PC-3 (cell line): Measurements from ENCODE around the gene C1orf185. TPM values are rescaled to one million over a fixed set of nuclear protein-coding genes. Genes with fewer than 3 reads are reported as not detected.
"Not testable (repeated sequence)": the region's sequence is repeated elsewhere in the genome, so short reads cannot be mapped to it uniquely, and the experiment has no call there.

Experiments
- ATAC-seq: fragments of 200-7000 bp; cut with Tn5 transposase; 2 replicates; pipeline ENCODE4 v1.9.1; 2020; ENCODE audit warnings: mild to moderate bottlenecking, moderate library complexity
- BruUV-seq: library from RNA; stranded (reverse); fragments of 400-500 nt; replicated peaks from 2 replicates; lab custom pipeline; 2021; lab: Mats Ljungman, UMichigan
- CTCF ChIA-PET: fragments of 300-600 bp; sonication (Branson Sonifier 250); formaldehyde crosslinking; loops from one replicate; lab custom pipeline; 2022; ENCODE audit warnings: antibody characterized with exemption; lab: Charles Lee
- POLR2A ChIA-PET: fragments of 300-600 bp; sonication (Branson Sonifier 250); formaldehyde crosslinking; loops from one replicate; lab custom pipeline; 2022; ENCODE audit warnings: antibody characterized with exemption; ENCODE audit not compliant: unreplicated experiment; lab: Charles Lee
- DNase-seq: peaks from one replicate; pipeline ENCODE4 v3.0.0-alpha.2; 2015
- H2AFZ ChIP-seq: fragments of 300-600 bp; sonication (generic); 2 replicates; pipeline ENCODE4 v1.6.0; 2016; ENCODE audit warnings: antibody characterized with exemption, low read length
- H3F3A ChIP-seq: fragments of 300-600 bp; sonication (generic); one replicate; pipeline ENCODE4 v1.6.0; 2017; ENCODE audit warnings: antibody characterized with exemption, low read length, control low read depth, mild to moderate bottlenecking; ENCODE audit not compliant: unreplicated experiment
- H3K27ac ChIP-seq: fragments of 300-600 bp; sonication (generic); 2 replicates; pipeline ENCODE4 v1.5.1; 2016; ENCODE audit warnings: mild to moderate bottlenecking, low read length
- H3K27me3 ChIP-seq: fragments of 300-600 bp; sonication (generic); 2 replicates; pipeline ENCODE4 v1.6.1; 2016; ENCODE audit warnings: low read length, mixed read lengths
- H3K36me3 ChIP-seq: fragments of 300-600 bp; sonication (generic); 2 replicates; pipeline ENCODE4 v1.6.1; 2016; ENCODE audit warnings: low read depth, mixed run types, low read length, mixed read lengths
- H3K4me1 ChIP-seq: fragments of 300-600 bp; sonication (generic); 2 replicates; pipeline ENCODE4 v1.5.1; 2016; ENCODE audit warnings: low read length; ENCODE audit not compliant: insufficient read depth
- H3K4me2 ChIP-seq: fragments of 300-600 bp; sonication (generic); 2 replicates; pipeline ENCODE4 v1.6.0; 2016; ENCODE audit warnings: low read length
- H3K4me3 ChIP-seq: fragments of 300-600 bp; sonication (generic); 2 replicates; pipeline ENCODE4 v1.5.1; 2016; ENCODE audit warnings: mild to moderate bottlenecking, low read length, mixed read lengths
- H3K79me2 ChIP-seq: fragments of 300-600 bp; sonication (generic); 2 replicates; pipeline ENCODE4 v1.6.1; 2017; ENCODE audit warnings: low read length, mixed read lengths
- H3K9ac ChIP-seq: fragments of 300-600 bp; sonication (generic); 2 replicates; pipeline ENCODE4 v1.6.0; 2016; ENCODE audit warnings: mild to moderate bottlenecking, low read length
- H3K9me2 ChIP-seq: fragments of 300-600 bp; sonication (generic); replicated peaks from 2 replicates; pipeline ENCODE4 v1.6.1; 2016; ENCODE audit warnings: mixed run types, low read length, mixed read lengths
- H3K9me3 ChIP-seq: fragments of 300-600 bp; sonication (generic); 2 replicates; pipeline ENCODE4 v1.6.1; 2016; ENCODE audit warnings: low read length, mixed read lengths
- H4K20me1 ChIP-seq: fragments of 300-600 bp; sonication (generic); 2 replicates; pipeline ENCODE4 v1.6.1; 2016; ENCODE audit warnings: low read length, mixed read lengths
- CTCF ChIP-seq: fragments of 300-600 bp; sonication (generic); conservative IDR thresholded peaks from 2 replicates; pipeline ENCODE4 v1.5.1; 2017; ENCODE audit warnings: antibody characterized with exemption, low read depth, mild to moderate bottlenecking, low read length
- EZH2 ChIP-seq: fragments of 300-600 bp; sonication (generic); IDR thresholded peaks from one replicate; pipeline ENCODE4 v1.6.1; 2017; ENCODE audit warnings: antibody characterized with exemption, mild to moderate bottlenecking, low read length; ENCODE audit not compliant: unreplicated experiment
- EZH2phosphoT487 ChIP-seq: fragments of 300-600 bp; sonication (generic); IDR thresholded peaks from 2 replicates; pipeline ENCODE4 v1.6.1; 2018; ENCODE audit warnings: mild to moderate bottlenecking, antibody characterized with exemption, low read length, borderline replicate concordance
- intact Hi-C: fragments of 100-400 bp; cut with micrococcal nuclease; formaldehyde crosslinking; loops from 2 replicates; pipeline ENCODE4 v1.9.0; 2023
- total RNA-seq: library from RNA; depleted of rRNA; stranded (reverse); fragments of >200 nt; gene quantifications from 2 replicates; pipeline ENCODE4 v1.2.3, GENCODE V29; 2014

The C1orf185 gene
- total RNA-seq, 1 experiment from 2014 or later, result not detected

GRCh38 chr1:51133045-51133444 lies 31.0 kb downstream of the C1orf185 start:
- DNase-seq (no peak), ATAC-seq (no peak)
- intact Hi-C loops, result no loop called here
- Histone ChIP-seq H4K20me1 (no peaks in the 10 kb centered on the region), H2AFZ (no peak overlapping the region), H3K4me3 (no peak overlapping the region), H3K4me1 (no peaks in the 10 kb centered on the region), H3K27me3 (no peaks in the 10 kb centered on the region), H3K36me3 (no peaks in the 10 kb centered on the region), H3K27ac (no peak overlapping the region), H3K79me2 (no peaks in the 10 kb centered on the region), H3K9me2 (no peaks in the 10 kb centered on the region), H3K4me2 (no peak overlapping the region), H3K9me3 (peaks cover 12% of the 10 kb centered on the region; the same call in 1 of the 2 replicates), H3F3A (no peaks in the 10 kb centered on the region), H3K9ac (no peak overlapping the region)
- TF ChIP-seq CTCF (no peak), EZH2phosphoT487 (no peak), EZH2 (no peak)
- CTCF ChIA-PET, result no interaction called here
- POLR2A ChIA-PET, result no interaction called here
- no TSS peak for BruUV-seq

GRCh38 chr1:51137696-51138095 lies 35.7 kb downstream of the C1orf185 start:
- H3F3A ChIP-seq, H3K27ac ChIP-seq, H2AFZ ChIP-seq, H3K9ac ChIP-seq, H3K9me3 ChIP-seq, H3K9me2 ChIP-seq, BruUV-seq, CTCF ChIA-PET, POLR2A ChIA-PET, intact Hi-C loops, H4K20me1 ChIP-seq, H3K79me2 ChIP-seq, H3K27me3 ChIP-seq, H3K4me2 ChIP-seq, ATAC-seq, DNase-seq, H3K4me1 ChIP-seq, H3K4me3 ChIP-seq, H3K36me3 ChIP-seq: not testable (repeated sequence)

GRCh38 chr1:51139474-51139873 lies 37.4 kb downstream of the C1orf185 start:
- no peaks in the 10 kb centered on the region for H3F3A ChIP-seq
- no peak overlapping the region for H3K9ac ChIP-seq
- peak overlapping the region; percentile 55; the same call in 1 of the 2 replicates for H2AFZ ChIP-seq
- H3K27ac ChIP-seq, result no peak overlapping the region
- TF ChIP-seq EZH2 (no peak), CTCF (peak; percentile 55), EZH2phosphoT487 (no peak)
- H4K20me1 ChIP-seq, result no peaks in the 10 kb centered on the region
- DNase-seq (peak; percentile 18), ATAC-seq (peak; percentile 33; the same call in 1 of the 2 replicates)
- CTCF ChIA-PET, result interaction anchor here (0.7 kb wide), 1 partner anchor 15 kb away, joined by 6 read pairs; no protein-coding TSS in a partner anchor
- H3K4me3 ChIP-seq, result no peak overlapping the region
- H3K4me1 ChIP-seq, result no peaks in the 10 kb centered on the region
- H3K36me3 ChIP-seq, result no peaks in the 10 kb centered on the region
- intact Hi-C loops, result no loop called here
- no peaks in the 10 kb centered on the region for H3K27me3 ChIP-seq
- POLR2A ChIA-PET, result no interaction called here
- H3K9me2 ChIP-seq, result no peaks in the 10 kb centered on the region
- H3K9me3 ChIP-seq, result no peaks in the 10 kb centered on the region
- no TSS peak for BruUV-seq
- H3K79me2 ChIP-seq, result no peaks in the 10 kb centered on the region
- peak overlapping the region; percentile 67 for H3K4me2 ChIP-seq
